ENCODE measurements around the gene MYO1F.

GRCh38 chr19:8615813-8616596, 38.8 kb upstream of the MYO1F start:
- peak; percentile 74 for TF ChIP-seq CTCF (IDR thresholded peaks at IDR 0.05)
- TF ChIP-seq EZH2 (IDR thresholded peaks at IDR 0.05; ENCODE audit: borderline replicate concordance, insufficient read depth, low read depth, low read length, poor library complexity, severe bottlenecking): no peak

Data from B cell (primary cell).